Smooth muscle cell (in vitro differentiated cells): ENCODE measurements around the gene REXO1. TPM values are rescaled to one million over a fixed set of nuclear protein-coding genes. Genes with fewer than 3 reads are reported as not detected.

Source experiments
- DNase-seq: peaks from one replicate; lab custom pipeline; 2025; ENCODE audit not compliant: unreplicated experiment; lab: John Stamatoyannopoulos, UW
- H2AFZ ChIP-seq: fragments of 200-600 bp; sonication (generic); 2 replicates; pipeline ENCODE4 v1.6.0; 2016; ENCODE audit warnings: antibody characterized with exemption, low read depth, mild to moderate bottlenecking
- H3F3A ChIP-seq: fragments of 200-600 bp; sonication (generic); 2 replicates; pipeline ENCODE4 v1.6.0; 2017; ENCODE audit warnings: antibody characterized with exemption, low read depth
- H3K27ac ChIP-seq: fragments of 200-600 bp; sonication (generic); 2 replicates; pipeline ENCODE4 v1.5.1; 2016; ENCODE audit warnings: low read depth, mild to moderate bottlenecking
- H3K27me3 ChIP-seq: fragments of 200-600 bp; sonication (generic); 2 replicates; pipeline ENCODE4 v1.6.1; 2016; ENCODE audit warnings: low read depth, mild to moderate bottlenecking
- H3K36me3 ChIP-seq: fragments of 200-600 bp; sonication (generic); 2 replicates; pipeline ENCODE4 v1.5.1; 2016; ENCODE audit warnings: low read depth
- H3K4me1 ChIP-seq: fragments of 200-600 bp; sonication (generic); 2 replicates; pipeline ENCODE4 v1.5.1; 2016; ENCODE audit warnings: low read depth
- H3K4me2 ChIP-seq: fragments of 200-600 bp; sonication (generic); 2 replicates; pipeline ENCODE4 v1.6.0; 2016; ENCODE audit warnings: mild to moderate bottlenecking
- H3K4me3 ChIP-seq: fragments of 200-600 bp; sonication (generic); 2 replicates; pipeline ENCODE4 v1.5.1; 2016; ENCODE audit warnings: mild to moderate bottlenecking
- H3K79me2 ChIP-seq: fragments of 200-600 bp; sonication (generic); 2 replicates; pipeline ENCODE4 v1.6.0; 2016; ENCODE audit warnings: low read depth, mild to moderate bottlenecking
- H3K9ac ChIP-seq: fragments of 200-600 bp; sonication (generic); 2 replicates; pipeline ENCODE4 v1.6.0; 2016; ENCODE audit warnings: low read depth
- H3K9me3 ChIP-seq: fragments of 200-600 bp; sonication (generic); replicated peaks from 2 replicates; pipeline ENCODE4 v1.5.1; 2016; ENCODE audit warnings: low read depth
- H4K20me1 ChIP-seq: fragments of 200-600 bp; sonication (generic); 2 replicates; pipeline ENCODE4 v1.6.0; 2016; ENCODE audit warnings: low read depth
- CTCF ChIP-seq: fragments of 200-600 bp; sonication (generic); IDR thresholded peaks from 2 replicates; pipeline ENCODE4 v1.5.1; 2017; ENCODE audit warnings: borderline replicate concordance, mild to moderate bottlenecking, antibody characterized with exemption; ENCODE audit not compliant: insufficient read depth, poor library complexity, severe bottlenecking
- WGBS: methylation state at CpG from one replicate; pipeline ENCODE4 v1.1.7; 2016; ENCODE audit warnings: low lambda C conversion rate; 5-methylcytosine and 5-hydroxymethylcytosine counted together
- polyA plus RNA-seq: library from polyadenylated mRNA; unstranded; fragments of >200 nt; fragmentation: Nextera tagmentation; extraction: Ambion mirVana; gene quantifications from 2 replicates; pipeline ENCODE4 v1.2.1, GENCODE V29; 2016
- total RNA-seq: library from RNA; depleted of rRNA; stranded (reverse); fragments of >200 nt; gene quantifications from 2 replicates; pipeline ENCODE4 v1.2.3, GENCODE V29; 2014

The REXO1 gene
- total and polyA plus RNA-seq, 2 experiments from 2014 or later: 10.6 to 11.6 TPM

GRCh38 chr19:1780272-1780958, 67.9 kb downstream of the REXO1 start:
- no peak overlapping the region for H3K4me2 ChIP-seq
- WGBS: 59% methylated on average over 13 of the region's 14 CpGs
- no peak overlapping the region for H3K4me3 ChIP-seq
- H2AFZ ChIP-seq: no peak overlapping the region
- no peak for TF ChIP-seq CTCF
- no peaks in the 10 kb centered on the region for H3K9me3 ChIP-seq
- H3K27me3 ChIP-seq: peaks cover 68% of the 10 kb centered on the region
- no peak for DNase-seq
- H3F3A ChIP-seq: no peaks in the 10 kb centered on the region
- H3K9ac ChIP-seq: no peak overlapping the region
- H3K4me1 ChIP-seq: no peaks in the 10 kb centered on the region
- no peaks in the 10 kb centered on the region for H4K20me1 ChIP-seq
- no peaks in the 10 kb centered on the region for H3K79me2 ChIP-seq
- no peaks in the 10 kb centered on the region for H3K36me3 ChIP-seq
- no peak overlapping the region for H3K27ac ChIP-seq

GRCh38 chr19:1779574-1779973, 68.7 kb downstream of the REXO1 start:
- Histone ChIP-seq H3K27me3 (peaks cover 77% of the 10 kb centered on the region), H3K9ac (no peak overlapping the region), H2AFZ (no peak overlapping the region), H3K4me2 (no peak overlapping the region), H3K4me3 (no peak overlapping the region), H3K27ac (no peak overlapping the region), H3K79me2 (no peaks in the 10 kb centered on the region), H3K4me1 (no peaks in the 10 kb centered on the region), H3K9me3 (no peaks in the 10 kb centered on the region), H4K20me1 (no peaks in the 10 kb centered on the region), H3F3A (no peaks in the 10 kb centered on the region), H3K36me3 (no peaks in the 10 kb centered on the region)
- WGBS: 46% methylated on average over 16 of the region's 16 CpGs
- no peak for TF ChIP-seq CTCF
- no peak for DNase-seq

- 63% methylated on average over 10 of the region's 10 CpGs for WGBS
- no peak overlapping the region for H3K4me2 ChIP-seq
- no peaks in the 10 kb centered on the region for H3F3A ChIP-seq
- H3K9me3 ChIP-seq: no peaks in the 10 kb centered on the region
- TF ChIP-seq CTCF: no peak
- no peaks in the 10 kb centered on the region for H3K36me3 ChIP-seq
- H2AFZ ChIP-seq: no peak overlapping the region
- no peak overlapping the region for H3K9ac ChIP-seq
- no peak for DNase-seq
- H3K27ac ChIP-seq: no peak overlapping the region
- no peaks in the 10 kb centered on the region for H4K20me1 ChIP-seq
- H3K79me2 ChIP-seq: no peaks in the 10 kb centered on the region
- no peak overlapping the region for H3K4me3 ChIP-seq
- peaks cover 87% of the 10 kb centered on the region for H3K27me3 ChIP-seq
- no peaks in the 10 kb centered on the region for H3K4me1 ChIP-seq
These were observed 71.1 kb downstream of the REXO1 start for GRCh38 chr19:1777149-1777548.

- no peak overlapping the region for H2AFZ ChIP-seq
- TF ChIP-seq CTCF: no peak
- no peaks in the 10 kb centered on the region for H3K4me1 ChIP-seq
- H3K4me2 ChIP-seq: no peak overlapping the region
- H3K9me3 ChIP-seq: no peaks in the 10 kb centered on the region
- H3K4me3 ChIP-seq: no peak overlapping the region
- DNase-seq: no peak
- peaks cover 88% of the 10 kb centered on the region for H3K27me3 ChIP-seq
- no peak overlapping the region for H3K9ac ChIP-seq
- 7% methylated on average over 23 of the region's 23 CpGs for WGBS
- H3K36me3 ChIP-seq: no peaks in the 10 kb centered on the region
- no peaks in the 10 kb centered on the region for H4K20me1 ChIP-seq
- no peak overlapping the region for H3K27ac ChIP-seq
- no peaks in the 10 kb centered on the region for H3K79me2 ChIP-seq
- no peaks in the 10 kb centered on the region for H3F3A ChIP-seq
These were observed 71.6 kb downstream of the REXO1 start for GRCh38 chr19:1776606-1777147.
